H1 (cell line): ENCODE data around the gene NEURL1. TPM values are rescaled to one million over a fixed set of nuclear protein-coding genes. Genes with fewer than 3 reads are reported as not detected.

ENCODE experiments used
- BCL11A ChIP-seq, 2 experiments: IDR thresholded peaks; one replicate each; pipeline ENCODE4 v1.6.1; 2011; ENCODE audit warnings: low read depth in 2 of 2, low read length in 2 of 2, mild to moderate bottlenecking in 2 of 2
- KDM1A ChIP-seq: fragments of 200-600, 300-600 bp; sonication (generic); IDR thresholded peaks from 2 replicates; pipeline ENCODE4 v1.7.1; 2016; ENCODE audit warnings: mild to moderate bottlenecking, low read length, borderline replicate concordance
- KDM5A ChIP-seq: fragments of 200-600 bp; IDR thresholded peaks from 2 replicates; pipeline ENCODE4 v1.7.1; 2012; ENCODE audit warnings: mild to moderate bottlenecking, low read length, inconsistent platforms, mixed read lengths
- RNF2 ChIP-seq: fragments of 200-900, 300-1000 bp; sonication (generic); IDR thresholded peaks from 2 replicates; pipeline ENCODE4 v1.7.1; 2016; ENCODE audit warnings: borderline replicate concordance, low read depth, mild to moderate bottlenecking, antibody characterized with exemption, low read length; ENCODE audit not compliant: poor library complexity, severe bottlenecking; ENCODE audit errors: missing control alignments
- SP2 ChIP-seq: IDR thresholded peaks from 2 replicates; pipeline ENCODE4 v1.6.1; 2012; ENCODE audit warnings: mild to moderate bottlenecking, low read length, inconsistent platforms
- SRF ChIP-seq: IDR thresholded peaks from 2 replicates; pipeline ENCODE4 v1.6.1; 2011; ENCODE audit warnings: mild to moderate bottlenecking, low read depth, low read length, moderate library complexity
- SUZ12 ChIP-seq: fragments of 200-600 bp; sonication (generic); IDR thresholded peaks from 2 replicates; pipeline ENCODE4 v1.6.1; 2012; ENCODE audit warnings: mild to moderate bottlenecking, inconsistent platforms, low read length, moderate library complexity, mixed read lengths
- polyA plus RNA-seq, 7 experiments: library from polyadenylated mRNA; depleted of rRNA in 3 of 7; stranded (reverse) in 5 of 7; unstranded in 2 of 7; fragments of >200 nt in 5 of 7; fragments of 200-250 nt in 2 of 7; gene quantifications; 1 replicate in 5 of 7; 2 replicates in 1 of 7; 4 replicates in 1 of 7; pipeline versions ENCODE4 v1.2.1 to v1.2.3, GENCODE V29; 2011 to 2013; ENCODE audit warnings: missing spikeins in 2 of 7, mixed read lengths in 2 of 7
- total RNA-seq: library from RNA; stranded (reverse); fragmentation: NEBNext Ultra II Directional; extraction: Animal tissue kit (Norgen Biotek cat#: 25700); gene quantifications from 2 replicates; pipeline ENCODE4 v1.2.1, GENCODE V29; 2021
- TF ChIP-seq, protein P1 (sequence below): IDR thresholded peaks from 2 replicates; pipeline ENCODE4 v1.6.1; 2012; ENCODE audit warnings: low read length, inconsistent platforms

The NEURL1 gene
- total and polyA plus RNA-seq, 2 of the 8 experiments (the other 6 are each of a cell fraction or from before 2014, with no cell fraction given): 0.54 to 0.58 TPM

DNA sequence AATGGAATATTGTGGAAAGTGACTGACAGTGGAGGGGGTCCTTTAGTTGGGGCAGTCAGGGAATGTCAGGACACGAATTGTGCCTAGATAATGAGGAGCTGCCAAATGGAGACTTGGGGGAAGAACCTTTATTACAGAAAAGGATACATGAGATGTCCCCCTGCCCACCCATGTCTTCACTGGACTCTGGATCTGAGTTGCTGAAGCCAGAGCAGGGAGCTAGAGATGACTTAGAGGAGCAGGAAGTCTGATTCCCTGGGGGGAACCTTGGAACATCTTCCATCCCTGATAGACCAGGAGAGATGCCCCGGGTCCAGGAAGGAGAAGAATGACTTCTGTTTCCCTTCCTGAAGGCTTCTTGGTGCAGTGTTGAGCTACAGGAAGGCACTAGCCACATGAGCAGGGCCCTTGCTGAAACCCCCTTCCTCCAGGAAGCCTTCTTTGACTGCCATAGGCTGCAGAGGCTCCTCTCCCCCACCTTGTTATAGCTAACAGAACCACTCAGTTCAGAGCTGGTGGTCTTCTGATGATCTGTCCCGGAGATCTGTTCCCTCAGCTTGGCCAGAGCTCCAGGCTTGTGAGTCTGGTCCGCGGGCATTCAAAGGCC, 747 bp upstream of the NEURL1 start (continued):
- TF ChIP-seq SRF (no peak), KDM1A (no peak), RNF2 (no peak), BCL11A (IDR thresholded peaks at IDR 0.05; ENCODE audit: low read depth in 2 of 2, low read length in 2 of 2) (no peak), SUZ12 (no peak), KDM5A (no peak), SP2 (no peak)
- TF ChIP-seq, protein P1, sequence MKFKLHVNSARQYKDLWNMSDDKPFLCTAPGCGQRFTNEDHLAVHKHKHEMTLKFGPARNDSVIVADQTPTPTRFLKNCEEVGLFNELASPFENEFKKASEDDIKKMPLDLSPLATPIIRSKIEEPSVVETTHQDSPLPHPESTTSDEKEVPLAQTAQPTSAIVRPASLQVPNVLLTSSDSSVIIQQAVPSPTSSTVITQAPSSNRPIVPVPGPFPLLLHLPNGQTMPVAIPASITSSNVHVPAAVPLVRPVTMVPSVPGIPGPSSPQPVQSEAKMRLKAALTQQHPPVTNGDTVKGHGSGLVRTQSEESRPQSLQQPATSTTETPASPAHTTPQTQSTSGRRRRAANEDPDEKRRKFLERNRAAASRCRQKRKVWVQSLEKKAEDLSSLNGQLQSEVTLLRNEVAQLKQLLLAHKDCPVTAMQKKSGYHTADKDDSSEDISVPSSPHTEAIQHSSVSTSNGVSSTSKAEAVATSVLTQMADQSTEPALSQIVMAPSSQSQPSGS: no peak
